ENCODE results near the gene SVBP. TPM values are rescaled to one million over a fixed set of nuclear protein-coding genes. Genes with fewer than 3 reads are reported as not detected.
A peak's percentile ranks its signal among the peaks of the same experiment; 100 is the strongest.

SVBP gene
- polyA plus RNA-seq, 6 donors from 2014 or later, result 51.0 to 73.2 (median 65.8) TPM

DNA sequence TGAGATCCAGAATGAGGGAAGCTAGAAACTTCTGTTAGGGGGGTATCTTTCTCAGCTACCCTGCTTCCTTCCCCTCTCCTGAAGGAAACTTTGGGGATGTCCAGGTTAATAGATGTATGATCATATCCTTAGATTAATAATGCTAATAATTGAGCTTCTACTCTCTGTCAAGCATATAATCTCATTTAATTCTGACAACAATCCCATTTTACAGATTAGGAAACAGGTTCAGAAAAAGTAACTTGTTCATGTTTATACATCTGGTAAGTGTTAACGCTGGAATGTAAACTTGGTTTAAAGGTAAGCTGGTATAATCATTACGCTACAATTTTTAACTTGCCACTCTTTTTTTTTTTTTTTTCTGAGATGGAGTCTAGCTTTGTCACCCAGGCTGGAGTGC, 34.1 kb downstream of the SVBP start:
- H3K4me3 Mint-ChIP-seq, result no peak overlapping the region
- no peaks in the 10 kb centered on the region for H3K27me3 Mint-ChIP-seq
- ATAC-seq (ENCODE audit: low read depth in 2 of 2) (no peak), DNase-seq (no peak)
- H3K9me3 Mint-ChIP-seq, result peaks cover 0 to 1% (median 0%) of the 10 kb centered on the region in 7 donors
- peaks cover 20 to 27% (median 21%) of the 10 kb centered on the region in 3 donors for H3K4me1 Mint-ChIP-seq
- peaks cover 16 to 21% of the 10 kb centered on the region in 2 donors for H3K36me3 Mint-ChIP-seq
- no peak overlapping the region for H3K27ac Mint-ChIP-seq

DNA sequence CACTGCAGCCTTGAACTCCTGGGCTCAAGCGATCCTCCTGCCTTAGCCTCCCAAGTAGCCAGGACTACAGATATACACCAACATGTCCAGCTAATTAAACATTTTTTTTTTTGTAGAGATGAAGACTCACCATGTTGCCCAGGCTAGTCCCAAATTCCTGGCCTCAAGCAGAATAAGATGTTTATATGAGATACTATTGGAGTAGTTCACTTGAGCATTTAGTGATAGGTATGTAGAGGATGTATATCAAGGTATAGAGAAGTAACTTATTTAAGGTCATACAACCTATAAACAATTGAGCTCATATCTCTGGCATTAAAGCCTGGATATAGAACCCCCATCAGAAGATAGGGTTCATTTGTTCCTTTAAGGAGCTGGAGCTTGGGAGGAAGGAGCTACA, 37.0 kb downstream of the SVBP start:
- Mint-ChIP-seq H3K9me3 (peaks cover 0 to 1% (median 0%) of the 10 kb centered on the region in 7 donors), H3K27me3 (no peaks in the 10 kb centered on the region), H3K36me3 (peaks cover 25 to 38% of the 10 kb centered on the region in 2 donors), H3K27ac (no peak overlapping the region), H3K4me3 (no peak overlapping the region), H3K4me1 (peaks cover 11 to 24% (median 14%) of the 10 kb centered on the region in 3 donors)
- DNase-seq (no peak), ATAC-seq (ENCODE audit: low read depth in 2 of 2) (no peak)

DNA sequence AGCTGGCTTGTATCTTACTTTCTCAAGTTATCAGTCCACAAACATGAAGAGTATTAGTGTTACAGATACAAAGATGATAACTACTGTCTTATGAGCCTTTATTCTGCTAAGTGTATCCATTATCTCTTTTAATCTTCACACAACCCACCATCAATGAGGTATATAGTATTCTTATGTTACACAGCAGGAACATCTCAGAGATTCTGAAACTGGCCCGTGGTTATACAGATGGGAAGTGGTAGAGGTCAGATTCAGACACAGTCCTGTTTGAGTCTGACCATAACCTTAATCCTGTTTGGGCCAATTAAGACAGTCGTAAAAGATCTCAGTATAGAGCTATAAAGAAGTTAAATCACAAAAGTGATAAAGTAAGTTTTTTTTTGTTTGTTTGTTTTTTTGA, 37.5 kb downstream of the SVBP start:
- Mint-ChIP-seq H3K27ac (peak overlapping the region in 1 of 6 donors; percentile 53), H3K36me3 (peaks cover 25 to 43% of the 10 kb centered on the region in 2 donors), H3K4me1 (peaks cover 10 to 20% (median 14%) of the 10 kb centered on the region in 3 donors), H3K9me3 (peaks cover 0 to 1% (median 0%) of the 10 kb centered on the region in 7 donors), H3K27me3 (no peaks in the 10 kb centered on the region), H3K4me3 (peak overlapping the region in 1 of 8 donors; percentile 2)
- DNase-seq (no peak), ATAC-seq (ENCODE audit: low read depth in 2 of 2) (no peak)

DNA sequence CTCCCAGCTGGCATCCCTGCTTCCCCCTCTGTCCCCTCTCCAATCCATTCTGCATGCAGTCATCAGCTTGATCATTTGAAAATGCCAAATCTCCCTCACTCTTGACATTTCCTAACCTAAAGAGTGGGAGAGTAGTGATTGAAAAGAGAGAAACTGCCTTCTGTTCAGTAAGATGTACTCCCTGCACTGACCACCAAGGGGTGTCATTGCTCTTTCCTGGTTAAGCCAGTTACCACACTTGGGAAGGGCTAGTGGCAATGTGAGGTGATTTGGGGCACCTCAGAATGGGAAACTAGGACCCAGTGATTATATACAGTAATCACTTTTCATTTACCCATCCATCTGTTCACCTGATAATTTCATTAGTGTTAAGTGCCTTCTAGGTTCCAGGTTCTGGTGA, 39.3 kb downstream of the SVBP start:
- peak in 1 of 2 donors; percentile 47 for ATAC-seq (ENCODE audit: low read depth in 2 of 2)
- H3K36me3 Mint-ChIP-seq, result peaks cover 25 to 39% of the 10 kb centered on the region in 2 donors
- DNase-seq, result peak; percentile 14
- no peak overlapping the region for H3K4me3 Mint-ChIP-seq
- H3K27ac Mint-ChIP-seq, result peak overlapping the region in 2 of 6 donors; percentile 61 to 83
- H3K9me3 Mint-ChIP-seq, result peaks cover 0 to 1% (median 0%) of the 10 kb centered on the region in 7 donors
- no peaks in the 10 kb centered on the region for H3K27me3 Mint-ChIP-seq
- H3K4me1 Mint-ChIP-seq, result peaks cover 11 to 18% (median 18%) of the 10 kb centered on the region in 3 donors

DNA sequence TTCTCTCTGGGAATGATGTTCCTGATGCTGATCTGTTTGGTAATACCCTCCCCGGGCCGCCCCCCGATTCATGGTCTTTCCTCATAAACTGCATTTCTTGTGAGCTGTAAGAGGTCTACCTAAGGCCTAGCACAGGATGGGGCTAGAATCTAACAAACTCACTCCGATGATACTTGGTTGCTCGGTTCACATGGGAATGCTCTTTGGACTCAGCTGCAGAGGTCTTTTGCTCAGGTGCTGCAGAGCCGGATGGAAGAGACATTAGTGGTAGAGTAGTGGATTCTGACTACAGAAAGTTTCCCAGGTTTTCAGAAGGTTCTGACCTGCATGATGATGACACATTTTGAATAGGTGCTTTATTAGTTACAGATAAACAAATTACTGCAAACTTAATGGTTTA, 40.7 kb downstream of the SVBP start:
- Mint-ChIP-seq H3K4me1 (peaks cover 11 to 25% (median 20%) of the 10 kb centered on the region in 3 donors), H3K9me3 (no peaks in the 10 kb centered on the region), H3K27me3 (no peaks in the 10 kb centered on the region), H3K27ac (no peak overlapping the region), H3K4me3 (no peak overlapping the region), H3K36me3 (peaks cover 19 to 35% of the 10 kb centered on the region in 2 donors)
- no peak for ATAC-seq (ENCODE audit: low read depth in 2 of 2)
- DNase-seq, result no peak

DNA sequence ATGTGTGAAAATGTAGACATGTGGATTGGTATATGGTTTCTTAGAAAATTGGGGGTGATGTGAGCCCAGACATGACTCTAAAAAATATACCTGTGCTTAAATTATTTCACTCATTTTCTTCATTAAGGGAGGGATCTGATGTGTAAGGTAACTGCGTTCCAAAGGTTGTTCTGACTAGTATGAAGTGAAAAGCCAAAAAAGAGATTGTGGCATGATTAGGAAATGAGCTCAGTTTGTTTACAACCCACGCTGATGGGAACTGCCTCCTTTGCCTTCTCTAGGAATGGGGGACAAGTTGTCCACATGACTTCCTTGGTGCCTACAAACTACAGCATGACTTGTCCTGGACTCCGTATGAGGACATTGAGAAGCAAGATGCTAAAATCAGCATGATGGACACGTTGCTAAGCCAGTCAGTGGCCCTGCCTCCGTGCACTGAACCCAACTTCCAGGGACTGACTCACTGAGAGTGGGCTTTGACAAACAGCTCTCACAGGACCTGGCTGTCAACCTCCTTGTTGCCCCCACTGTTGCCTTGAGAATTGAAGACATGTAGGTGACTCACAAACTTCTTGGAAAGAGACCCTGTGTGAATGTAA, 42.2 kb downstream of the SVBP start:
- no peak for ATAC-seq (ENCODE audit: low read depth in 2 of 2)
- H3K27ac Mint-ChIP-seq, result peak overlapping the region in 1 of 6 donors; percentile 33
- H3K36me3 Mint-ChIP-seq, result peaks cover 19 to 27% of the 10 kb centered on the region in 2 donors

DNA sequence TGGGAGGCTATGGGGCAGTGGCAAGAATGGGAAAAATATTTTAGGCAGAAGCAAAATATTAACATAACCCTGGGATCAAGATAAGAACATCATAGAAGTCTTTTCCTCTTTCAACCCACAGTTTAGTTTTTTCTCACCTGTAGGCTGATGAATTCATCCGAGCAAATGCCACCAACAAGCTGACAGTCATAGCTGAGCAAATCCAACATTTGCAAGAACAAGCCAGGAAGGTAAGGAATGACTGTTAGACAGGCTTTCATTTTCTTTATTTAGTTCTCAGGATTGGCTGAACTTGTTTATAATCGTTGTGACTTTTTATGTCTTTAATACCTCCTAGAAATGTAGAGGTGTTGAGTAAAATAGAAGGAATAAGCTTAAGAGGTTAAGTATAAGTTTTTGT, 43.8 kb downstream of the SVBP start:
- no peak for ATAC-seq (ENCODE audit: low read depth in 2 of 2)
- no peak for DNase-seq
- H3K4me3 Mint-ChIP-seq, result no peak overlapping the region
- H3K36me3 Mint-ChIP-seq, result peaks cover 16 to 27% of the 10 kb centered on the region in 2 donors
- H3K9me3 Mint-ChIP-seq, result no peaks in the 10 kb centered on the region
- peaks cover 25 to 29% (median 26%) of the 10 kb centered on the region in 3 donors for H3K4me1 Mint-ChIP-seq
- H3K27me3 Mint-ChIP-seq, result no peaks in the 10 kb centered on the region
- peak overlapping the region in 1 of 6 donors; percentile 77 for H3K27ac Mint-ChIP-seq

More for the DNA sequence above, 42.2 kb downstream of the SVBP start:
- Mint-ChIP-seq H3K27me3 (no peaks in the 10 kb centered on the region), H3K9me3 (no peaks in the 10 kb centered on the region), H3K4me3 (no peak overlapping the region), H3K4me1 (peaks cover 17 to 31% (median 22%) of the 10 kb centered on the region in 3 donors)
- no peak for DNase-seq

DNA sequence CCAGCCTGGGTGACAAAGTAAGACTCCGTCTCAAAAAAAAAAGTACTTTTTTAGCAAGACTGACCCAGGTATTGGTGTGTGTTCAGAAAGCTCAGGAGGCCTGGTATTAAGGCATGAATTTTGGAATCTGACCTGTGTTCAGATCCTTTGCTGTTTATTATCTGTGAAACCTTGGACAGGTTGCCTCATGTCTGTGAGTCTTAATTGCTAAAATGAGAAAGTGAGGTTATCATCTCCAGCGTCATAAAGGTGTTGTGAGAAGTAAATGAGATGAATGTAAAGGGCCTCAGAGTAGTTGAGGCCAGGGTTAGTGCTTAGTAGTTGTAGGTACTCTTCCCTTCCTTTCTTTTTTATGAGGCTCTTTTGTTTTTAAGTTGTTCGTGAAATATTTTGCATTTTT, 47.4 kb downstream of the SVBP start:
- peaks cover 20 to 29% (median 23%) of the 10 kb centered on the region in 3 donors for H3K4me1 Mint-ChIP-seq

DNA sequence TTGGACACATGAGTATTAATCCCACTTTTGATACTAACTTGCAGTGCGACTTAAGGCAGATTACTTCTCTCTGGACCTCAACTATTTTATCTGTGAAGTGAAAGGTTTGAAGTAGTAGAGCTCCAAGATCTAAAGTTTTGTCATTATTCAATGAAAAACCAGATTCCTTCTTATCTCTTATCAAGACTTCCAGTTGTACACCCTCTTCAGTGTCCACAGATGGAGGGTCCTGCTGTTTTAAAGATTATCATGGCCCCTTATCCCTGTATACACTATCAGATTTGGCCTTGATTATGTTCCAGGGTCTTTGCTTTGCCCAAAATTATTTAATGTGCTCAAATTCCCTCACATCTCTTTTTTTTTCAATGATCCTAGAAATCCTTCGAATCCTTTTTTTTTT, 49.0 kb downstream of the SVBP start:
- ATAC-seq (ENCODE audit: low read depth in 2 of 2) (no peak), DNase-seq (no peak)
- H3K27ac Mint-ChIP-seq, result peak overlapping the region in 1 of 6 donors; percentile 95
- H3K4me3 Mint-ChIP-seq, result peak overlapping the region in 1 of 8 donors; percentile 97
- peaks cover 0 to 8% of the 10 kb centered on the region in 2 donors for H3K36me3 Mint-ChIP-seq
- H3K9me3 Mint-ChIP-seq, result no peaks in the 10 kb centered on the region
- no peaks in the 10 kb centered on the region for H3K27me3 Mint-ChIP-seq
- H3K4me1 Mint-ChIP-seq, result peaks cover 19 to 29% (median 20%) of the 10 kb centered on the region in 3 donors

More for the DNA sequence above, 47.4 kb downstream of the SVBP start:
- no peak for ATAC-seq (ENCODE audit: low read depth in 2 of 2)
- no peak for DNase-seq
- no peak overlapping the region for H3K27ac Mint-ChIP-seq
- H3K9me3 Mint-ChIP-seq, result no peaks in the 10 kb centered on the region
- no peaks in the 10 kb centered on the region for H3K27me3 Mint-ChIP-seq
- H3K4me3 Mint-ChIP-seq, result peak overlapping the region in 2 of 8 donors; percentile 35 to 47
- H3K36me3 Mint-ChIP-seq, result peaks cover under 1 to 8% of the 10 kb centered on the region in 2 donors

DNA sequence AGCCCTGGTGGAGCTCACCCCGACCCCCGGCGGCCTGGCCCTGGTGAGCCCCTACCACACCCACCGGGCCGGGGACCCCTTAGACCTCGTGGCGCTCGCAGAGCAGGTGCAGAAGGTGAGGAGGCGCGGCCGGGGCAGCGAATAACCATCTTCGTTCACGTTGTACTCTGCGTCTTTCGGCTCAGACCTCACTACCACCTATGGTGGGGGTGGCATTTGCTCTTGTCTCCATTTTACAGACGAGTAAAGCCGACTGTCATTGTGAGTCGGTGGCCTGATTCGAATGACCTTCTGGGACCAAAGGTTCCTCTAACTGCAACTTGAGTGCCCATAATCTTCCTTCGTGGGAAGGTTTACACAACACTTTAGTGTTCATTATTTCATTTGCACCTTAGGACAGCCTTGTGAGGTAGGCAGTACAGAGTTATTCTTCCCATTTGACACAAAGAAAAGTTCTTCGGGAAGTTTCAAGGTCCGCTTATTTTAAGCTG, 49.6 kb downstream of the SVBP start:
- no peaks in the 10 kb centered on the region for H3K9me3 Mint-ChIP-seq
- peak overlapping the region in 5 of 6 donors; percentile 89 to 98 (median 96) for H3K27ac Mint-ChIP-seq
- no peak for ATAC-seq (ENCODE audit: low read depth in 2 of 2)
- peaks cover 15 to 29% (median 18%) of the 10 kb centered on the region in 3 donors for H3K4me1 Mint-ChIP-seq
- peaks cover 0 to 8% of the 10 kb centered on the region in 2 donors for H3K36me3 Mint-ChIP-seq
- H3K4me3 Mint-ChIP-seq, result peak overlapping the region in 1 of 8 donors; percentile 97
- no peaks in the 10 kb centered on the region for H3K27me3 Mint-ChIP-seq
- DNase-seq, result no peak

DNA sequence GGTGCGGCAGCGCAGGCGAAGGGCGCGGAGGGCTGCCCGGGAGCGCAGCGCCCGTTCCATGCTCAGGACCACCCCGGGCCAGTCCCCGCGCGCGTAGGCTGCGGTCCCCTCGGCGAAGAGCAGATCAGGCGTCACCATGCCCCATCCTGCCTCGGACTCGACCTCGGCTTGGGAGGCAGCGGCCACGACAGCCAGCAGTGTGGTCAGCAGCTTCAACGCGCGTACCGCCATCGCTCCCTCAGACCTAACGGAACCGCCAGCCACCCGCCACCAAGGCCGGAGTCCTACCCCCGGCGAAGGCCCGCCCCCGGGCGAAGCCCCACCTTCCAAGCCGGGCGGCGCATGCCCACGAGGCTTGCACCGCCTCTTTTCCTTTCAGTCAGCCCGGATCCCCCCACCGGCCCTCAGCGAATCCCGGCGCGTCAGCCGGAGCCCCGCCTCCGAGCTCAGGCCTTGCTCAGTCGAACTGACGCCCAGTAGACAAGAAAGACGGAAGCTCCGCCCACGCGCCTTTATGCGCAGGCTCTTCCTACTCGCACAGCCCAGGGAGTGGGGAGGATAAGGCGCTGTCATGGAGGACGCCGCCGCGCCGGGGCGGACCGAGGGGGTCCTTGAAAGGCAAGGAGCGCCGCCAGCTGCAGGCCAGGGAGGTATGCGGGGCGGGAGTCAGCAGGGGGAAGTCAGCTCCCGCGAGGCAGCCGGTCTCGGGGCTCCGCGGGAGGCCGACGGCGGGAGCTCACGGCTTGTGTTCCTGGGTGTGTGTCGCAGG, 50.3 kb downstream of the SVBP start, which contains the start of the genes C1orf50 and P3H1:
Gene C1orf50, plus strand, starts transcription at position 509 of the 769 bp plus-strand sequence. Its CDS starts 63 bp downstream, at position 572.
Gene P3H1, minus strand, starts transcription at position 288 of the 769 bp plus-strand sequence. Its CDS starts 57 bp downstream, at position 231.
- DNase-seq (peak; percentile 100), ATAC-seq (ENCODE audit: low read depth in 2 of 2) (peak; percentile 88)
- Mint-ChIP-seq H3K4me1 (peaks cover 15 to 31% (median 19%) of the 10 kb centered on the region in 3 donors), H3K27me3 (no peaks in the 10 kb centered on the region), H3K36me3 (peaks cover 0 to 8% of the 10 kb centered on the region in 2 donors), H3K27ac (peak within 1 kb of the TSS in 5 of 6 donors; percentile 89 to 98 (median 96)), H3K9me3 (no peaks in the 10 kb centered on the region), H3K4me3 (peak within 1 kb of the TSS in 1 of 8 donors; percentile 97)

DNA sequence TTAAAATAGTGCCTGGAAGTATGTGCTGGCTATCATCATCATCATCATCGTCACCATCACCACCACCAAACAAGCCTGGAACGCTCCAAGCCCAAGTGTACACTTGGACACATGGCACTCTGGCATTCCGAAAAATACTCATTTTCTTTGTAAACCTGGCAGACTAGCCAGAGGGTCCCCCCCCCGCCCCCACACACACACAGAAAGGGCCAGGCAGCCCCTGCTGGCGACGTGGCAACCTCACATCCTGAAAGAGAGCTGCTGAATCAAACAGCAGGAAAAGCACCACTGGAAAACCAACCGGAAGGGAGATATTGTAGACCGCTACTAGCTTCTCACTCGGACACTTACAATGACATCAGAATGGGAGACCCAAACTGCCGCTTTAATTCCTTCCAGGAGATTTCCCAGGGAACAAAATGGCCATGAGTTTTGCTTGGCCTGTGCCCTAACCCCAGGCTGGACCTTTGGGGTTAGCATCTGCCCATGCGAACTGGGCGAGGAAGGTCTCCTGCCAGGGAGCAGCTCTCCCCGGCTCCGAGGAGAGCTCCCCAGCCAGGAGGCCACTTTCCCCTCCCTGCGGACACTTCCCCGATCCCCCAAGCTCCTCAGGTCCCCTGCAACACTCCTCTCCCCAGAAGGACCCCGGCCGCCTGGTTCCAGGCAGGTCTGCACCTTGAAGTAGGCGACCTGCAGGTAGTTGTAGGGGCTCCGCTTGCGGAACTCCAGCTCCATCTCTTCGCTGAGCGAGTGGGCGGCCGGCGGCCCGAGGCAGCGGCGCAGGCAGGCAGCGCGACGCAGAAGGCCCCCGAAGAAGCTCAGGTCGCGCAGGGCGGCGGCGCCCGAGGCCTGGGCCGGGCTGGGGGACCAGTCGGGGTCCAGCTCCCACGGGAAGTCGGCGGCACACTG, 51.1 kb downstream of the SVBP start:
- ATAC-seq (ENCODE audit: low read depth in 2 of 2) (peak; percentile 4 to 5), DNase-seq (peak; percentile 18)
- no peaks in the 10 kb centered on the region for H3K9me3 Mint-ChIP-seq
- no peaks in the 10 kb centered on the region for H3K27me3 Mint-ChIP-seq
- H3K4me3 Mint-ChIP-seq, result no peak overlapping the region
- H3K36me3 Mint-ChIP-seq, result peaks cover 0 to 8% of the 10 kb centered on the region in 2 donors
- peak overlapping the region in 5 of 6 donors; percentile 32 to 96 (median 72) for H3K27ac Mint-ChIP-seq
- H3K4me1 Mint-ChIP-seq, result peaks cover 13 to 31% (median 19%) of the 10 kb centered on the region in 3 donors
